Left lung (tissue), 10 donors: ENCODE results near the gene ZSCAN29. TPM values are rescaled to one million over a fixed set of nuclear protein-coding genes. Genes with fewer than 3 reads are reported as not detected.
"Not testable (repeated sequence)": the region's sequence is repeated elsewhere in the genome, so short reads cannot be mapped to it uniquely, and the experiment has no call there.

Experiments used
- ATAC-seq: fragments of 200-7000 bp; cut with Tn5 transposase; one replicate; pipeline ENCODE4 v1.9.1; 2020; ENCODE audit warnings: moderate library complexity
- DNase-seq, 4 donors: peaks; one replicate each; pipeline ENCODE4 v3.0.0-alpha.2; 2013 to 2020
- H3K27ac ChIP-seq, 2 donors: fragments of 200-600 bp; sonication (generic) in 1 of 2; one replicate each; pipeline versions ENCODE4 v1.5.0 to v1.8.0; 2020 to 2021
- H3K27me3 ChIP-seq, 2 donors: fragments of 200-600 bp; sonication (generic) in 1 of 2; one replicate each; pipeline versions ENCODE4 v1.5.0 to v1.8.0; 2020 to 2021
- H3K36me3 ChIP-seq, 2 donors: fragments of 200-600 bp; sonication (generic) in 1 of 2; one replicate each; pipeline versions ENCODE4 v1.5.0 to v1.8.0; 2020 to 2021
- H3K4me1 ChIP-seq, 2 donors: fragments of 200-600 bp; one replicate each; pipeline ENCODE4 v1.8.0; 2021
- H3K4me3 ChIP-seq, 2 donors: fragments of 200-600 bp; sonication (generic) in 1 of 2; one replicate each; pipeline versions ENCODE4 v1.5.0 to v1.8.0; 2020 to 2021; ENCODE audit warnings: mild to moderate bottlenecking in 1 of 2
- H3K9me3 ChIP-seq, 2 donors: fragments of 200-600 bp; sonication (generic) in 1 of 2; one replicate each; pipeline versions ENCODE4 v1.5.0 to v1.8.0; 2020 to 2021
- intact Hi-C, 2 donors: fragments of 100-400 bp; cut with DNase I; formaldehyde crosslinking; loops; one replicate each; pipeline versions ENCODE4 v1.11.2 to v1.14.2; 2022
- polyA plus RNA-seq, 6 donors: library from polyadenylated mRNA; unstranded; fragments of 120-200 nt; gene quantifications; one replicate each; pipeline ENCODE4 v1.2.1, GENCODE V29; 2013; ENCODE audit not compliant: insufficient read length in 6 of 6
- total RNA-seq, 2 donors: library from RNA; stranded (reverse); fragmentation: NEBNext Ultra II Directional; extraction: Animal tissue kit (Norgen Biotek cat#: 25700); gene quantifications; one replicate each; pipeline ENCODE4 v1.2.1, GENCODE V29; 2021
- TF ChIP-seq, protein P1 (sequence below), 2 donors: fragments of 200-600 bp; sonication (generic) in 1 of 2; IDR thresholded peaks; one replicate each; pipeline versions ENCODE4 v1.5.0 to v1.8.0; 2021; ENCODE audit warnings: antibody characterized with exemption in 2 of 2
- donor health status: DM: no; HTN: yes; CAD: no.
- donor health status: DM: no; HTN: no; CAD: no.

ZSCAN29 gene
- total and polyA plus RNA-seq, 8 donors: 19.9 to 36.1 (median 33.7) TPM

DNA sequence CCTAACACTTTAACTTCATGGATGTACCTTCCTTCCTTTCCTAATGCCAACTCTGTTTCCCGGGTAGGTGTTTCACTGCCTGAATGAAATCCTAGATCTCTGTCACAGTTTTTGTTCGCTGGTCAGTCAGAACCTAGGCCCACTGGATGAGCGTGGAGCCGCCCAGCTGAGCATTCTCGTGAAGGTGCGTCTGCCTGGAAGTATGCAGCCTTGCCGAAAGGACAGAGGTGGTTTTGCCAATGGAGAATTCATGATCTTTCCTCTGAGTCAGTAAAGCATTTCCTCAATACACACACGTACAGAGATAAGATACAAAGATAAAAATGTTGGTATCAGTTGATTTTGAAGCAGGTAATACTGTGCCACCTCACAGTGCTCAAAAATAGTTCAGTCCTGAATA is 32.8 kb upstream of the ZSCAN29 start:
- intact Hi-C loops: no loop called here
- DNase-seq: no peak
- Histone ChIP-seq H3K4me1 (no peaks in the 10 kb centered on the region), H3K4me3 (no peak overlapping the region), H3K9me3 (no peaks in the 10 kb centered on the region), H3K27me3 (no peaks in the 10 kb centered on the region), H3K36me3 (peaks cover 0 to 98% of the 10 kb centered on the region in 2 donors), H3K27ac (no peak overlapping the region)
- ATAC-seq: no peak
- TF ChIP-seq, protein P1, sequence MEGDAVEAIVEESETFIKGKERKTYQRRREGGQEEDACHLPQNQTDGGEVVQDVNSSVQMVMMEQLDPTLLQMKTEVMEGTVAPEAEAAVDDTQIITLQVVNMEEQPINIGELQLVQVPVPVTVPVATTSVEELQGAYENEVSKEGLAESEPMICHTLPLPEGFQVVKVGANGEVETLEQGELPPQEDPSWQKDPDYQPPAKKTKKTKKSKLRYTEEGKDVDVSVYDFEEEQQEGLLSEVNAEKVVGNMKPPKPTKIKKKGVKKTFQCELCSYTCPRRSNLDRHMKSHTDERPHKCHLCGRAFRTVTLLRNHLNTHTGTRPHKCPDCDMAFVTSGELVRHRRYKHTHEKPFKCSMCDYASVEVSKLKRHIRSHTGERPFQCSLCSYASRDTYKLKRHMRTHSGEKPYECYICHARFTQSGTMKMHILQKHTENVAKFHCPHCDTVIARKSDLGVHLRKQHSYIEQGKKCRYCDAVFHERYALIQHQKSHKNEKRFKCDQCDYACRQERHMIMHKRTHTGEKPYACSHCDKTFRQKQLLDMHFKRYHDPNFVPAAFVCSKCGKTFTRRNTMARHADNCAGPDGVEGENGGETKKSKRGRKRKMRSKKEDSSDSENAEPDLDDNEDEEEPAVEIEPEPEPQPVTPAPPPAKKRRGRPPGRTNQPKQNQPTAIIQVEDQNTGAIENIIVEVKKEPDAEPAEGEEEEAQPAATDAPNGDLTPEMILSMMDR (IDR thresholded peaks at IDR 0.05): no peak

DNA sequence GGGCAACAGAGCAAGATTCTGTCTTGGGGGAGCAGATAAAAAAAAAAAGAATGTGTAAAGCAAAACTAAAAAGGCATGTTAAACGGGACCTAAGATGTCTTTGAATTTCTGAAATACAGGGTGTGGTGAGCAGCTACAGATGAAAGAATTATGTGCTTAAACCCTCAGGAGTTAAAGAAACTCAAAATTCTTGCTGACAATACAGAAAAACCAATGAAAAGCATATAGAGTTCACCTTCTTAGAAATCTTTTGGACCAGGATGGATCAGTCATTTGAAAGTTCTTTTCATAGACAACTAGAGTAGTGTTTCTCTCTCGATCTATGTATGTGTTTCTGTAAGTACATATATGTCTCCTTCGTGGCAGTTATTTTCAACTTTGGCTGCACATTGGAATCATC is 31.4 kb upstream of the ZSCAN29 start:
- H3K4me3 ChIP-seq: no peak overlapping the region
- intact Hi-C loops: no loop called here
- no peaks in the 10 kb centered on the region for H3K27me3 ChIP-seq
- H3K36me3 ChIP-seq: peaks cover 0 to 98% of the 10 kb centered on the region in 2 donors
- H3K9me3 ChIP-seq: no peaks in the 10 kb centered on the region
- DNase-seq (no peak), ATAC-seq (no peak)
- no peaks in the 10 kb centered on the region for H3K4me1 ChIP-seq
- TF ChIP-seq, protein P1 (IDR thresholded peaks at IDR 0.05): no peak
- no peak overlapping the region for H3K27ac ChIP-seq

GRCh38 chr15:43393592-43393991 is 22.7 kb upstream of the ZSCAN29 start:
- H3K4me1 ChIP-seq, H3K4me3 ChIP-seq, H3K27ac ChIP-seq, ATAC-seq, DNase-seq, H3K9me3 ChIP-seq, H3K27me3 ChIP-seq, intact Hi-C loops: not testable (repeated sequence)
- peaks cover 0 to 66% of the 10 kb centered on the region in 2 donors for H3K36me3 ChIP-seq

- Histone ChIP-seq H3K27ac (no peak overlapping the region), H3K4me1 (no peaks in the 10 kb centered on the region), H3K36me3 (peaks cover 0 to 62% of the 10 kb centered on the region in 2 donors), H3K9me3 (no peaks in the 10 kb centered on the region), H3K4me3 (no peak overlapping the region), H3K27me3 (no peaks in the 10 kb centered on the region)
- TF ChIP-seq, protein P1 (IDR thresholded peaks at IDR 0.05): no peak
- intact Hi-C loops: no loop called here
- DNase-seq (no peak), ATAC-seq (no peak)
These were observed 19.9 kb upstream of the ZSCAN29 start for GRCh38 chr15:43390723-43391122.

- H3K4me3 ChIP-seq: no peak overlapping the region
- no peak for ATAC-seq
- peaks cover 0 to 88% of the 10 kb centered on the region in 2 donors for H3K36me3 ChIP-seq
- H3K9me3 ChIP-seq: no peaks in the 10 kb centered on the region
- TF ChIP-seq, protein P1 (IDR thresholded peaks at IDR 0.05): no peak
- no peaks in the 10 kb centered on the region for H3K4me1 ChIP-seq
- H3K27me3 ChIP-seq: no peaks in the 10 kb centered on the region
- H3K27ac ChIP-seq: no peak overlapping the region
- no peak for DNase-seq
- intact Hi-C loops: no loop called here
These were observed 12.2 kb upstream of the ZSCAN29 start for GRCh38 chr15:43383070-43383469.

DNA sequence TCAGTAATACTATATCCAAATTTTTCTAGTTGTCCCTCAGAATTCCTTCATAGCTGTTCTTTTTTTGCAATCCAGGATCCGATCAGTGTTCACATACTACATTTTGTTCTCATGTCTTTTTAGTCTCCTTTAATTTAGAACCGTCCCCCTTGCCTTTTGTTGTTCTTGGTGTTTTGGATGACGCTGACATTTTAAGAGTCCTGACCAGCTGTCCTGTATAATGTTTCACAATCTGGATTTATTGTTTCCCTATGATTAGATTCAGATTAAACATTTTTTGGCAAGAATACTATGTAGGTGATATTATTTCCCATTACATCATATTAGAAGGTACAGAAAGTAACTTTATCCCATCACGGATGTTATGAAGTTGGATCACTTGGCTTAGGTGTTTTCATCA is 11.5 kb upstream of the ZSCAN29 start:
- H3K27me3 ChIP-seq: no peaks in the 10 kb centered on the region
- H3K9me3 ChIP-seq: no peaks in the 10 kb centered on the region
- peaks cover 0 to 81% of the 10 kb centered on the region in 2 donors for H3K36me3 ChIP-seq
- intact Hi-C loops: no loop called here
- TF ChIP-seq, protein P1 (IDR thresholded peaks at IDR 0.05): no peak
- DNase-seq (no peak), ATAC-seq (no peak)
- no peaks in the 10 kb centered on the region for H3K4me1 ChIP-seq
- H3K4me3 ChIP-seq: no peak overlapping the region
- no peak overlapping the region for H3K27ac ChIP-seq
